CD4-positive, alpha-beta T cell treated with Interleukin-1 beta for 1 hour (primary cell): ENCODE data around the gene FRG2C.
"Not testable (repeated sequence)": the region's sequence is repeated elsewhere in the genome, so short reads cannot be mapped to it uniquely, and the experiment has no call there.

Experiments used
- DNase-seq, 2 donors: peaks; one replicate each; pipeline ENCODE4 v3.0.0-alpha.2; 2020 to 2022

FRG2C gene

DNA sequence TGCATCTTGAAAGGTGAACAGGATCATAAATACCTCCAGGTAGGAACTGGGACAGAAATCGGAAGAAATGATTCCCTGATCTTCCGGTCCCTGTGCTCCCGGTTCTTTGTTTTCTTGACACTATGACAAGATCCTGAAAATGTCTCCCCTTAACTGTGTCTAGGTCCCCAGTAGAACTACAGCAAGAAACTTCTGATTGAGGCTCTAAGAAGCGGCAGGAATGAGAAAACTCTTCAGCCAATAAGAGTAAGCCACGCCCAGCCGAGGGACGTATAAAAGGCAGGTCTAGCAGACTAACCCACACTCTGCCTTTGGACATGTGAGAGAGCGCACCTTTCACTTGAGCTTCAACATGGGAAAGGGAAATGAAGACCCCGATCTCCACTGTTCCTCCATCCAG, at the start of gene FRG2C:
Gene FRG2C (plus strand): TSS at position 301 of the 400 bp plus-strand sequence. CDS start 52 bp downstream, at position 353.
- DNase-seq: not testable (repeated sequence)

DNA sequence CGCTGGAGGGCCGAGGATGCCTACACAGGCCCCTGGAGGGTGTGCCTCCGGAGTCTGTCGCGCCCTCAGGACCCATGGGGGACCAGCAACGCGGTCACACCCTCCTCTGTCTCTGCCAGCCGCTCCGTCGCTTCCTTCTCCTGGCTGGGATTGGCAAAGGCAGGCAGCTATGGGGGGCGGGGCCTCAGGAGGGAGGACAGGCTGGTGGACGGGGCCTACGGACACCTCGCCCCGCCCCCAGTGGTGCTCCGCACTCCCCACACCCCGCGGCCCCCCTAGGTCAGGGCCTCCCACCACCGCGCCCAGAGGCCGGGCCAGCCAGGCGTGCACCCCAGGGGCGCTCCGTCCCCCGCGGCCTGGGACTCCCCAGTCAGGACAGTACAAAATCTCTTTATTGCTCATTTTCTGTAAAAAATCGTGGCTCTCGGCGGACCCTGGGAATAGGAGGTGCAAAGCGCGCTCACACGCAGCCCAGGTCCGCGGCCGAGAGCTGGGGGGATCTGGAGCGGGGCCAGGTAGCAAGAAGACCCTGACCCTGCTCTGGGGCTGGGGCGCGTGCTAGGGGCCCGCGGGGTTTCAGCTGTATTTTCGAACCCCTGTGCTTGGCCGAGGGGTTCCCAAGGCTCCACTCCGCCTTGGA, 45.3 kb upstream of the FRG2C start:
- DNase-seq: not testable (repeated sequence)

DNA sequence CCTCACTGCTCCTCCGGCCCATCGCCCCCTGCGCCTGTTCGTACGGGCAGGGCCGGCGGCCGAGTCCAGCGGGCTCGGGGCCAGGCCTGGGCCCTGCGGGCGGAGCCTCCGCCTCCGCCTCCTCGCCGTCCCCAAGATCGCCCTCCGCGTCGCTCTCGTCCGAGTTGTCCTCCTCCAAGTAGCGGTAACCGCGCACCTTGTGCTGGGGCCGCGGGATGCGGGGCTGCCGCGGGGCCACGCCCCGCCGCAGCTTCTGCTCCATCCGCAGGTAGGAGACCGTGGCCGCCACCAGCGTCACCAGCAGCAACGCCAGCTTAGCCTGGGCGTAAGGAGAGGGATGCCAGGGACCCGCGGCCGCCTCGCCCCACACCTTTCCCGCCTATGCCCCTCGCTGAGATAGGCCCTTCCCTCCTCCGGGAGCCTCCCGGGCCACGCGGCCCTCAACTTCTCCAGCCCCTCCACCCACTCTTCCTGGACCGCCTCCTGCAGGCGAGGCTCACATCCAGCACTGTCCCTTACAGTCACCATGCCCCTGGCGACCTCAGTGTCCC, 44.6 kb upstream of the FRG2C start:
- DNase-seq: not testable (repeated sequence)

GRCh38 chr3:75621772-75622171, 42.4 kb upstream of the FRG2C start:
- DNase-seq: not testable (repeated sequence)

DNA sequence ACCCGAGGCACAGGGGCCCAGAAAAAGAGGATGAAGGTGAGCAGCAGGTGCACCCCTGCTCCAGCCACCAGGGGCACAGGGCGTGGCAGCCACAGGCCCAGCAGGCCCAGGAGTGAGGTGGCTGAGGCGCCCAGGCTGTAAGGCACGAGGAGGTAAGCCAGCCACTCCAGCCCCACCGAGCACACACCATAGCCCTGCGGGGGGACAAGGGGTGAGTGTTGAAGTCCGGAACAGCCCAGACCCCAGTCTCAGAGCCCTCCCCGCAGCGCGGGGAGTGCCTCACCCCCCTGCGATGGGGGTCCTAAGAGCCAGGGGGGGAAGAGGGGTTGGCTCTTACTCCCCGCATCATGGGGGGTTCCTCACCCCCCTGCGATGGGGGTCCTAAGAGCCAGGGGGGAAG, 40.5 kb upstream of the FRG2C start:
- DNase-seq: not testable (repeated sequence)

GRCh38 chr3:75630887-75631535, 33.1 kb upstream of the FRG2C start:
- not testable (repeated sequence) for DNase-seq

- DNase-seq: no peak
These were observed 32.6 kb upstream of the FRG2C start for GRCh38 chr3:75631541-75631940.

- DNase-seq: not testable (repeated sequence)
These were observed 25.2 kb upstream of the FRG2C start for GRCh38 chr3:75638947-75639346.

- DNase-seq: peak; percentile 28 to 57
These were observed 23.0 kb upstream of the FRG2C start for GRCh38 chr3:75641107-75641517.

- peak in 1 of 2 donors; percentile 31 for DNase-seq
These were observed 20.9 kb upstream of the FRG2C start for GRCh38 chr3:75643031-75643800.

- DNase-seq: not testable (repeated sequence)
These were observed 18.6 kb upstream of the FRG2C start for GRCh38 chr3:75645548-75645947.

DNA sequence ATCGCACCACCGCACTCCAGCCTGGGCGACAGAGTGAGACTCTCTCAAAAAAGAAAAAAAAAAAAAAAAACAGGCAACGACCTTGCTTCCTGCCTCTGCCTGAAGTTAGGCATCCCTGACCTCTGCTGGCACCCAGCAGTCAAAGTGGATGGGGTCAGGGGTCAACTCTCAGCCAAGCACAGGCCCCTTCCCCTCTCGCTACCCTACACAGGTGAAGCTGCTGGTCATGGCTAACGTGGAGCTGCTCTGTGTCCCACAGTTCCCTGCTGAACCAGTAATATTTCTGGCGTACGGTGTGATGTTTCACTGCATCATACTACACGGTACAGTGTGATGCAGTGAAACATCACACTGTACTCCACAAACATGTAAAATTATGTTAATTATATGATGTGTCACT, 13.9 kb upstream of the FRG2C start:
- DNase-seq: no peak

- not testable (repeated sequence) for DNase-seq
These were observed 8.8 kb upstream of the FRG2C start for GRCh38 chr3:75655101-75655904.

GRCh38 chr3:75655956-75656355, 8.2 kb upstream of the FRG2C start:
- DNase-seq: not testable (repeated sequence)

DNA sequence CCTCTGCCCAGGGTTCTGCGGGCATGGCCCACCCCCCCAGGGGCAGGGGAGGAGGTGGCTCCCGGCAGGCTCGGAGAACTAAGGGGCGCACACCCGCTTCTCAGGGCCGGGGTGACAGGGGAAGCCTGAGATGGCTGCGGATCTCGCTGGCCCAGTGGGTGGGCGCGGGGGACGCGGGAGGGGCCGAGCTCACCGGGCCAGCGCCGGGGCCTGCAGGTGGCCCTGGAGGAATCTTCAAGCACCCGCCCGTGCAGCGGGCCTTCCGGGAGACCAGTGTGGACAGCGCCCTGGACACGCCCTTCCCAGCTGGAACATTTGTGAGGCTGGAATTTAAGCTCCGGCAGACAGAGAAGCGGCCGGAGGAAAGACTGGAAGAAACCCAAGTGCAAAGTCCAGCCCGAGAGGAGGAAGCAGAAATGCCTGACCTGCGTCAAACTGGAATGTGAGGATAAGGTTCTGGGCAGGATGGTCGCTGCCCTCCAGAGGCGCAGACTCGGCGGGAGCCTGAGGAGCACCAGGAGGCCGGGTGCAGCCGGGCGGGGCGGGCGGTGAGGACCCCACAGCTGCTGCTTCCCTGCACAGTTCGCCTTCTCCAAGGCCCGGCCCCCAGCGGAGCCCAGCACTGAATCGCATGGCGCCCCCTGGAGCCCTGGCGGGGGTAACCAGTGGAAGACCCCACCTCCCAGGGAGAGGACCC, 5.6 kb upstream of the FRG2C start:
- DNase-seq: not testable (repeated sequence)

- DNase-seq: not testable (repeated sequence)
These were observed 5.1 kb upstream of the FRG2C start for GRCh38 chr3:75659108-75659433.

DNA sequence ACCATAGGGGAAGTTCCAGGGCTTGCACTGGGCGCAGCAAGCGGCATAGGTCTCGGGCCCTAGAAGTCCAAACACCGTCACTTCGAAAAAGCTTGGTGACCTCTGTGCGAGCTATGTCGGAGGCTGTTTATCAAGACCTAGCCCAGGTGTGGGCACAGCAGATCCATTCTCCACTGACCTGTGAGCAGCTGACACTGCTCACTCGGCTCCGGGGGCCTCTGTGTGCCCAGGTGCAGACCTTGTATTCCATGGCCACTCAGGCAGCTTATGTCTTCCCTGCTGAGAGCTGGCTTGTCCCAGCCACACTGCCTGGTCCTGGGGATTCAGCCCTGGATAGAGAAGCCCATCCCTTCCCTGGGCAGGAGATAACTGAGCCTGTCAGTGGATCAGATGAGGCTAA, 1.5 kb downstream of the FRG2C start:
- DNase-seq: not testable (repeated sequence)

DNA sequence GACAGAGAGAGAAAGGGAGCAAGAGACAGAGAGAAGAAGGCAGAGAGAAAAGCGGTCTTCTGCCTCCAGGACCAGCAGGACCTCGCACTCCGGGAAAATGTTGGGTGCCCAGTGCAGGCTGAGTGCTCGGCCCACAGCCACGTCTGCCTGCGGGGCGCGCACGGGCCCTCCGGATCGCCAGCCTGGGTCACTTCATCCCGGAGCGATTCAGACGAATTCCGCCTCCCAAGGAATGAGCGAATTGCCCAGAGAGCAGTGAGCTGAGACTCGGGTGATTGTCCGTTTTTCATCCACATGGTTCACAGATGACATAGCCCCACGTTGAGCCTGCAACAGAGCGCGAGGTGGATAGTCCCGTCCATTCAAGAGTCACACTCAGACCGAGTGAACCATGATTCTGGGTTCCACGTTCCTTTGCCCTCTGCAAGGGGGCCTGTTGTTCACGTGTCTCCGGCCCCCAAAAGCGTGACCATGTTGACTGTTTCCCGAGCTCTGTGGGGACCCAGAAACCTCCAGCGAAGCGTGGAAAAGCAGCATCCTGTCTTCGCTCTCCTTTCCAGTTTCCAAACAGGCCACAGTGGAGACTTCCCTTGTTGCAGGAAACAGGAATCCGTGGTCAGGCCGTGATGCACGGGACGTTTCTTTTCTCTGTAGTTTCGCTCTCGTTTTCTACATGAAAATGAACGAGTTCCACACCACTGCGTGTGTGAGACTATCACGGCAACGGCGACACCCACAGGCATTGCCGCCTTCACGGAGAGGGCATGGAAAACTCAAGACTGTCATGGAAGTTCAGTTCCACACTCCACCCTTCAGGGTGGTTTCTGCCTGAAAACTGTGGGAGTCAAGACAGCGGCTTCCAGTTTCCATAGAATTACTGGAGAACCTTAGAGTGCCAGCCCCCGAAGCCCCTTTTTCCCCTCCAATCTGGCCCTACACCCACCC, 3.9 kb downstream of the FRG2C start:
- not testable (repeated sequence) for DNase-seq

- DNase-seq: peak; percentile 20 to 46
These were observed 4.7 kb downstream of the FRG2C start for GRCh38 chr3:75668759-75669347.
